NCI-H2227 (cell line): ENCODE data around the gene ITGB1.

ENCODE experiments used
- DNase-seq: peaks from one replicate; lab custom pipeline; 2025; ENCODE audit not compliant: unreplicated experiment; lab: John Stamatoyannopoulos, UW

Gene ITGB1

GRCh38 chr10:32956365-32957197, 1.4 kb downstream of the ITGB1 start:
- no peak for DNase-seq

- no peak for DNase-seq
These were observed 2.2 kb downstream of the ITGB1 start for GRCh38 chr10:32955790-32956189.

- no peak for DNase-seq
These were observed 2.7 kb downstream of the ITGB1 start for GRCh38 chr10:32955299-32955772.

GRCh38 chr10:32954545-32955298, 3.3 kb downstream of the ITGB1 start:
- no peak for DNase-seq

GRCh38 chr10:32954080-32954479, 4.0 kb downstream of the ITGB1 start:
- DNase-seq = no peak

GRCh38 chr10:32953277-32953927, 4.6 kb downstream of the ITGB1 start:
- DNase-seq = no peak

- DNase-seq = no peak
These were observed 5.3 kb downstream of the ITGB1 start for GRCh38 chr10:32952541-32953276.

GRCh38 chr10:32952094-32952493, 5.9 kb downstream of the ITGB1 start:
- no peak for DNase-seq

- DNase-seq = peak; percentile 13
These were observed 6.9 kb downstream of the ITGB1 start for GRCh38 chr10:32951111-32951510.

- DNase-seq = peak; percentile 80
These were observed 7.4 kb downstream of the ITGB1 start for GRCh38 chr10:32950591-32951108.

- DNase-seq = no peak
These were observed 8.8 kb downstream of the ITGB1 start for GRCh38 chr10:32949221-32949678.

GRCh38 chr10:32948451-32948850, 9.6 kb downstream of the ITGB1 start:
- DNase-seq = no peak

GRCh38 chr10:32947586-32947985, 10.4 kb downstream of the ITGB1 start:
- no peak for DNase-seq

- no peak for DNase-seq
These were observed 11.9 kb downstream of the ITGB1 start for GRCh38 chr10:32946108-32946507.

- DNase-seq = no peak
These were observed 14.0 kb downstream of the ITGB1 start for GRCh38 chr10:32943854-32944661.

GRCh38 chr10:32943395-32943794, 14.6 kb downstream of the ITGB1 start:
- DNase-seq = no peak

- DNase-seq = no peak
These were observed 15.9 kb downstream of the ITGB1 start for GRCh38 chr10:32942081-32942480.

GRCh38 chr10:32941357-32941756, 16.7 kb downstream of the ITGB1 start:
- DNase-seq = no peak

GRCh38 chr10:32940321-32941301, 17.4 kb downstream of the ITGB1 start:
- no peak for DNase-seq
